Renal pelvis (tissue), 12 donors: Measurements from ENCODE around the gene PARD3B. TPM values are rescaled to one million over a fixed set of nuclear protein-coding genes. Genes with fewer than 3 reads are reported as not detected.

Experiments used
- DNase-seq: peaks from one replicate; pipeline ENCODE4 v3.0.0-alpha.2; 2013
- long read RNA-seq, 16 experiments: transcript quantifications; one replicate each; lab custom pipeline, GENCODE V29; 2026
- polyA plus RNA-seq, 3 donors: library from polyadenylated mRNA; unstranded; fragments of 120-200 nt; gene quantifications; one replicate each; pipeline ENCODE4 v1.2.1, GENCODE V29; 2013; ENCODE audit not compliant: insufficient read length in 3 of 3

Gene PARD3B, protein sequence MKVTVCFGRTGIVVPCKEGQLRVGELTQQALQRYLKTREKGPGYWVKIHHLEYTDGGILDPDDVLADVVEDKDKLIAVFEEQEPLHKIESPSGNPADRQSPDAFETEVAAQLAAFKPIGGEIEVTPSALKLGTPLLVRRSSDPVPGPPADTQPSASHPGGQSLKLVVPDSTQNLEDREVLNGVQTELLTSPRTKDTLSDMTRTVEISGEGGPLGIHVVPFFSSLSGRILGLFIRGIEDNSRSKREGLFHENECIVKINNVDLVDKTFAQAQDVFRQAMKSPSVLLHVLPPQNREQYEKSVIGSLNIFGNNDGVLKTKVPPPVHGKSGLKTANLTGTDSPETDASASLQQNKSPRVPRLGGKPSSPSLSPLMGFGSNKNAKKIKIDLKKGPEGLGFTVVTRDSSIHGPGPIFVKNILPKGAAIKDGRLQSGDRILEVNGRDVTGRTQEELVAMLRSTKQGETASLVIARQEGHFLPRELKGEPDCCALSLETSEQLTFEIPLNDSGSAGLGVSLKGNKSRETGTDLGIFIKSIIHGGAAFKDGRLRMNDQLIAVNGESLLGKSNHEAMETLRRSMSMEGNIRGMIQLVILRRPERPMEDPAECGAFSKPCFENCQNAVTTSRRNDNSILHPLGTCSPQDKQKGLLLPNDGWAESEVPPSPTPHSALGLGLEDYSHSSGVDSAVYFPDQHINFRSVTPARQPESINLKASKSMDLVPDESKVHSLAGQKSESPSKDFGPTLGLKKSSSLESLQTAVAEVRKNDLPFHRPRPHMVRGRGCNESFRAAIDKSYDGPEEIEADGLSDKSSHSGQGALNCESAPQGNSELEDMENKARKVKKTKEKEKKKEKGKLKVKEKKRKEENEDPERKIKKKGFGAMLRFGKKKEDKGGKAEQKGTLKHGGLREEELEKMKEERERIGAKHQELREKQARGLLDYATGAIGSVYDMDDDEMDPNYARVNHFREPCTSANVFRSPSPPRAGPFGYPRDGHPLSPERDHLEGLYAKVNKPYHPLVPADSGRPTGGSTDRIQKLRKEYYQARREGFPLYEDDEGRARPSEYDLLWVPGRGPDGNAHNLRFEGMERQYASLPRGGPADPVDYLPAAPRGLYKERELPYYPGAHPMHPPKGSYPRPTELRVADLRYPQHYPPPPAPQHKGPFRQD (N-terminal part only)
- 10 to 100 TPM; 33.2 to 37.3 (median 34.3) TPM for polyA plus RNA-seq
- long read RNA-seq, donor 1, full-length matches to known transcripts: 1 of 32 reads
- long read RNA-seq, donor 1, partial matches to known transcripts: 31 of 32 reads
- long read RNA-seq, donor 1, other reads (novel, unspliced or antisense): 0 of 32 reads
- long read RNA-seq, donor 2: 0 reads
- long read RNA-seq, donor 3: 0 reads
- long read RNA-seq, donor 4, full-length matches to known transcripts: 1 of 31 reads
- long read RNA-seq, donor 4, partial matches to known transcripts: 30 of 31 reads
- long read RNA-seq, donor 4, other reads (novel, unspliced or antisense): 0 of 31 reads
- long read RNA-seq, donor 5: 0 reads
- long read RNA-seq, donor 6, partial matches to known transcripts: 9 of 10 reads
- long read RNA-seq, donor 6, other reads (novel, unspliced or antisense): 0 of 10 reads
- long read RNA-seq, donor 7: 0 reads
- long read RNA-seq, donor 8: 0 reads
- long read RNA-seq, donor 9: 0 reads
- long read RNA-seq, donor 10, full-length matches to known transcripts: 1 of 7 reads
- long read RNA-seq, donor 10, partial matches to known transcripts: 6 of 7 reads
- long read RNA-seq, donor 10, other reads (novel, unspliced or antisense): 0 of 7 reads
- long read RNA-seq, donor 11: 0 reads
- long read RNA-seq, donor 12: 0 reads
- long read RNA-seq, donor 13: 0 reads
- long read RNA-seq, donor 14: 0 reads
- long read RNA-seq, donor 15: 0 reads
- long read RNA-seq, donor 16, partial matches to known transcripts: 5 of 5 reads
- long read RNA-seq, donor 16, other reads (novel, unspliced or antisense): 0 of 5 reads

DNA sequence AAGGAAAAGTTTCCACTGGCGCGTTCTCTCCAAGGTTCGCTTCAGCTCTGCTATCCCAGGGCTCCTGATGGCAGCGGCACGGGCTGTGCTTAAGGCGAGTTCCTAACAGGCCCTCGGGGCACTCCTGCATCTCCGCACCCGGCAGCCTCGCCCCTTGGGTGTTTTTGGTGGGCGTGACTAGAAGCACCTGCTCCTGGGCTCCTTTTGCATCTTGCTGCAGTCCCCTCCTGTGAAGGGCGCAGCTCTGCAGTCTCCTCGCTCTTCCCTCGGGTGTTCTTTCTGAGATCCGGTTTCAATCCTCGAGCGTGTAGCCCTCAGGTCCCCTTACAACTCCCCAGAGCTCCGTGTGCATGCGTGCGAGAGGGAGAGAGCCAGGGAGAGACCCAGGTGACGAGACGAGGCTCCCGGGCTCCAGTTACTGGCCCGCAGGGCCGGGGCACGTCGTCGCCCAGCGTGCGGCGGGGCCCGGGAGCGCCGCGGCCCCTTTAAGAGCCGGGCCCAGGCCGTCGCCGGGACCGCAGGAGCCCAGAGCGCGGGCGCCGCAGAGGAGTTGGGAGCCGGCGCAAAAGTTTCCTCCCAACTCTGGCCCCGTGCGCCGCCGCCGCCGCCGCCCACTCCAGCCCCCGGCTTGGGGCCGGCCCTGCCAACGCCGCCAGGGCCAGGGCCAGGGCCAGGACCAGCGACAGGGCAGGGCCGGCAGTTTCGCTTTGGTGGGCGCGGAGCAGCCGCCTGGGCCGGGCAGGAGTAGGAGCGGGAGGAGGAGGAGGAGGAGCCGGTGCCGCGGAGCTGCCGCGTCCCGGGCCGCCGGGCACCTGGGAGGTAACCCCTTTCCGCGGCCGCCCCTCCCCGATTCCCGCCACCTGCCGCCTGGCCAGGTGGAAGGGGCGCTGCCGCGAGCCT lies at the start of gene PARD3B:
PARD3B (plus strand) TSS at position 515 of the 900 bp plus-strand sequence. CDS start 525 bp downstream, outside the sequence.
- peak; percentile 70 for DNase-seq

DNA sequence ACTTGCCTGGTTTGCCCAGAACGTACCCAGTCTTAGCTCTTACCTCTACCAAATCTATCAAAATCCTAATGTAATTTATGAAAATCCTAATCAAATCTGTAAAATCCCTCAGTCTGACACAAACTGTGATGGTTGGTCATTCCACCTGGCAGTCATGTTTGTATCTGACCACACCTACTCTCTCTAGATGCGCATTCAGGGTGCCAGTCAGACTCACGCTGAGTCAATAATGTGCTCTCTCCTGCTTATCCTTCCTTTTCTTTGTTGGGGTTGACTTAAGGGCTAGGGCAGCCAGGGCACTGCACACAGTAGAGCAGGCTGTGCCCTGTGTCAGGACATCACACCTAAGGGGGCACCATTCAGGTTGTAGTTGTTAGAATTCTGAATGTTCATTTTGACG lies 48.5 kb upstream of the PARD3B start:
- DNase-seq: no peak

DNA sequence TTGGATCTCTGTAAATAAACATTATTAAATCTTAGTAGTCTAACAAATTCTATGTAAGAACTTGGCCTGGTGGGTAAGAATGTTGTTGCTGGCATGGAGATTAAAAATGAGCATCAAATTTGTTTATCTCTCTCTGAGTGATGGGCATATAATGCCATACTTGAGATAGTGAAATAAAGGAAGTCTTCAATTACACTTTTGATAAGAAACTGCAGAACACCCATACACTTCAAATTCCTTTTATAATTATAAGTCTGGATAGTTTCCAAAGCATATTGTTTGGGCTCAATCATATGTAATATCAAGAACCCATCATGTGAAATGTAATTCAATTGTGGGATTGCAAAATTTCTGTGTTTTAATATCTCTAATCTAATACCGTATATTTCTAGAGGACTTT lies 47.4 kb upstream of the PARD3B start:
- no peak for DNase-seq

DNA sequence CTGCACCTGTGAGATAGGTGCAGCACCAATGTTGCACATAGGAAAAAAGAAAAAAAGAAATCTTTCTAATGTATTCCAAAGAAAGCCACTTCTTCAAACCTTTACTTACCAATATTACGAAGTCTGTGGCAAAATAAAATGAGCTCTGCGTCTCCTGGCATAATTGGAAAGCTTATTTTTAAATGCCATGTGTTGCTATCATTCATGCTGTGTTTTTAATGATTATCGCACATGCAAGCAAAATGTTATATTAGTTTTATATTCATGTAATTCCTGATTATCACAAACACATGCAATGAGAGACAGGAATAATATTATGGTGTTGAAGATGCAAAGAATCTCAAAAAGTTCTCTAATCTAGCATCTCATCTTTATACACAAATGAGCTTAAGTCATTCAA lies 47.0 kb upstream of the PARD3B start:
- no peak for DNase-seq

DNA sequence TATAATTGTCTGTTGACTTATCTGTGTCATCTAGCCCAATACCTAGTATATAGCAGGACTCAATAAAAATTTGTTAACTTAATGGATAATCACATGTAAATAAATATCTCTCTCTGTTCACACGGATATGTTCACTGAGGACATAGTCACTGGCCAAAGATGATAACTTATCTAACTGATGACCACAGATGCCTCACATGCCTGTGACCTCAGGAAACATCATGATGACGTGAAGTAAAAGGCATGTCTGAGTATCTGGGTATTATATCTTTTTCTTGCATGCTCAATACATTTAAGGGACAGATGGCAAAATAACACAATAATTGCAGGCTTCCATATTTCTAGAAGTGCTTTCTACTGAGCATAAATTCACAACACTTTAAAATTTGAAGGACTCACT lies 41.4 kb upstream of the PARD3B start:
- no peak for DNase-seq

DNA sequence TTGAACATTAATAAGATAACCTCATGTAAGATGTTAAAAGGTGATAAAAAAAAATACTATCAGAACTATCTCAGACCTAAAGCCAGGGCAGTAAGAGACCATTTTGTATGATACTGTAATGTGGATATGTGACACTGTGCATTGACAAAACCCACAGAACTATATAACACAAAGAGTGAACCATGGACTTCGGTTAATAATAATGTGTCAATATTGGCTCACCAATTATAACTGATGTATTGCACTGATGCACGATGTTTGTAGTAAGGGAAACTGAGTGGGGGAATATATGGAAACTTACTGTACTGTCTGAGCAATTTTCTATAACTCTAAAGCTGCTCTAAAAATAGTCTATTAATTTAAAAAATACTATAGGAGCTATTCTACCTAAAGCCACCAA lies 40.7 kb upstream of the PARD3B start:
- DNase-seq: no peak

DNA sequence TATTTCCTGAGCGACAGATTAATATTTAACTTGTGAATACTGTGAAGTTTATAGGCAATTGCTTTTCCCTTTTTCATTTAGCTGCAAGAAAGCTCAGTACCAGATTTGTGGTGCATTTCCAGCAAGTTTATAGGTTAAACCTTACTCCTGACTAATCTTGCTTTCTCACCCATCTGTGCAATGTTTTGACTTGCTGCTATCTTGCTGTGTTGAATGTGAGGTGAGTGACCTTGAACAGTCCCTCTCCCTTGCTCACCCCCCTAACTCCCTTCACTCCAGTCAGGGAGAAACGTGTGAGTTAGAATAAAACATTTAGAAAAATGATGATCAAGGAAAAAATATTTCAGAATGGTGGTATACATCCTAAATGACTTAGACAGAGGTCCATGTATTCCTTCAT lies 39.8 kb upstream of the PARD3B start:
- DNase-seq: no peak

DNA sequence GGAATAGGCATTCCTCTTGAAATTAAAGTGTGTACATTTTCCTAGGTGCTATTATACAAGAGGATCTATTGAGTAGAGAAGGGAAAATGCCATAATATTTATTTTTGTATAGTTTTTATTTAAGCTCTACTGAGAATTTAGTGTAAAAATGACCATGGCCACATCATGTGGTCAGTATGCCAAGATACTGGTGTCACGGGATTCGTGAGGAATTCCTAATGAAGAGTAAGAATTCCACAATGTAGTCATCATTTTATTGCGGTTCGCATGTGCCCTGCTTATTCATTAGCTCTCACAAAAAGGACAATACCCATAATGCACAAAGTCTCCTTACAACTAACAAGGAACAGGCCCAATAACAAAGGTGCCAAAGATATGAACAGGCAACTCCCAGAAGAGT lies 39.3 kb upstream of the PARD3B start:
- DNase-seq: no peak

DNA sequence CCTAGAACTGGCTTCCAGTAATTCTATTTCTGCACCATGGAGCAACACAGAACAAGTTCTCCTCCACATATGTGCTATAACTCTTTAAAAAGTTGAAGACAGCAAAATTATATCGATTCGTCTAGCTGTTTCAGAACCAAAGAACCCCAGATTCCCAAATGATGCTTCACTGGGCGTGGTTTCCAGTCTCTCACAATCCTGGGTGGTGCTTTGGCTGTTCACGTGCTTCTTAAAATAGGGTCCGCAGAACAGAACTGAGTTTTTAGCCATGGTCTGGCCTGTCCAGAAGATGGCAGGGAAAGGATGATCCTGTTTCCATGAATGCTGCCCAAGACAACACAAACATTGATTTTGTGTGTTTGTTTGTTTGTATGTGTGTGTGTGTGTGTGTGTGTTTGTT lies 37.6 kb upstream of the PARD3B start:
- DNase-seq: no peak

DNA sequence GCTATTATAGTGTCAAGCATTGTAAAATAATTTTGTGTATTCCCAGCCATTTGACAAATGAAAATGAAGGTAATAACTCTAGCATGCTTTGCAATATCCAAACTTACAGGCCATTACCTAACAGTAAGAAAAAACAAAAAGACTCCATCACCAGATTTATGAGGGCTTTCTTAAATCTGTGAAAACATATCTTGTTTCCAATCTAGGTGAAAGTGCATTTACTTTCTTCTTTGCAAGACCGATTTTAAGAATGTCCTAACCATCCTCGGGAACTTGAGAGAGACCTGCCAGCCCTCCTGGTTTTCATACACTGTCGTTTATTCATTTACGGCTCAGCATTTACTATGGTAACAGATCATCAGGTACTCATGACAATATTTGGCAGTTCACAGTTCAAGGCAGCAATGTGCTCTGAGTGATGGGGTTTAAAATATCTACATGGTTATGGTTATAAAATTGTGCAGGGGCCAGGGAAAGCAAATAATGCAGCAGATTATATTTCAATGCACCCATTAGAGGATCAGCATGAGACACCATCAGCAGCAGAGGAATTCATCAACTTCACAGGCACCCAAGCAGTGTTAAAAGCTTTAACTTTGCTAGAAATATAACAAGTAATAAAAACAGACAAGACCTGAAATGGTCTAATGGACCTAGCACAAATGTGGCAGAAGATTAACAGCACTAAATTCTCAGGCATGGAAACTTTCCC lies 34.4 kb upstream of the PARD3B start:
- peak; percentile 57 for DNase-seq

DNA sequence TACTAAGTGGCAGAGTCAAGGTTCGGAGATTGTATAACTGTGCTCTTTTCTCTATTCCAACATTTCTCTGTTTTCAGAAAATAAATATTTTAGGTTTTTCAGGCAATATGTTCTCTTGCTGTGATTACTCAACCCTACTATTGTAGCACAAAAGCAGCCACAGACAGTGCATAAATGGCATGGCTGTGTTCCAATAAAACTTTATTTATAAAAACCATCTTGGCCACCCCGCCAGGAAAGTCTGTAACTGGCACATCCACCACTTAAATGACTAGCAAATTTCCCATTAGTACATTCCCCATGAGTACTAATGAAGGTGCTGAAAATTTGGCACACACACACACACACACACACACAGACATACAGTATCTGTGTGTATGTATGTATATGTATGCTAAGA lies 30.8 kb upstream of the PARD3B start:
- DNase-seq: no peak

DNA sequence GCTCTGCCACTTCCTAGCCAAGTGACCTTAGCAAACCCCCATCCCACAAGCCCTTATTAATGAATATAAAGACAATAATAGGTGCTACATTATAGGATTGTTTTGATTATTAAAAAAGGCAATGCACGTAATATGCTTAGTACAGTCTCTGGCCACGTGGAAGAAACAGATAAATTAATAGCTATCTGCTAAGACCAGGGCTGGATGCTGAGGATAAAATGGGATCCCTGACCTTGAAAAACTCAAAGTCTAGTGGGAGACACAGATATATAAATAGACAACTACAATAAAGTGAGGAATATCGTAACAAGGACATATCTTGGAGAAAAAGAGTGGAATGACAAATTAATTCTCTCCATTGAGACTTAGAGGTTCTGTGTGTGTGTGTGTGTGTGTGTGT lies 29.9 kb upstream of the PARD3B start:
- DNase-seq: no peak

DNA sequence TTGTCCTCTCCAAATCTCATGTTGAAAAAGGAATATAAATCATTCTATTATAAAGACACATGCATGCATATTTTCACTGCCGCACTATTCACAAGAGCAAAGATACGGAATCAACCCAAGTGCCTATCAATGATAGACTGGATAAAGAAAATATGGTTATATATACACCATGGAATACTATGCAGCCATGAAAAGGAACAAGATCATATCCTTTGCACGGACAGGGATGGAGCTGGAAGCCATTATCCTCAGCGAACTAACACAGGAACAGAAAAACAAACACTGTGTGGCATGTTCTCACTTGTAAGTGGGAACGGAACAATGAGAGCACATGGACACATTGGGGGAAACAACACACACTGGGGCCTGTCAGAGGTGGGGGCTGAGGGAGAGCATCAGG lies 28.1 kb upstream of the PARD3B start:
- no peak for DNase-seq

DNA sequence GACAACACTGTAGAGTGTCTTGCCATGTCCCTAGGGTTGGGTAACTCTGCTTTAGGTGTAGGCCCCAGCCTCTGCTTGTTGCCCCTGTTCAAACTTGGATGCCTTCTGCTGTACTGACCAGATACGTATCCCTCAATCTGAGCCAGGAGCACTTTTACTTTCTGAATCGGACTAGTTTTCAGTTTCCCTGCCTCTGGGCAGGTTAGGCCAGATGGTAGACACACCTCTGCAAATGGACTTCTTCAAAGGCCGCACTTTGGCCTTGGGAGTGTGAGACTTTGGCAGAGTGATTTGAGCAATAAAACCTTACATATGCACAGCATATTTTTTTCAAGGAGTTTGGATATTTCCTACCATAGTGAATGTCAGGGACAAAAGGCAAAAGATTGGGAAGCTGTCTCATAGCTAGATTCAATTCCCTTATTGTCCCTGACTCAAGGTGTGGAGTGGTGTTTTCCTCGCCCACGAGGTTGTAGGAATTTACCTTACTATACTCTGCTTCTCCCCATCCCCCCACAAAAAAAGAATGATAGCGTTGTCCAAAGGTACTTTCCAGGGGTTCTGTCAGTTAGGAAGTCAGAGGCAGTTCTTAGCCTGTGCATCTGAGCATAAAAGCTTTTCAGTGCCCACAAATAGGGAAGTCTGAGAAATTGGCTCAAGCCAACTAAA lies 15.3 kb upstream of the PARD3B start:
- no peak for DNase-seq

DNA sequence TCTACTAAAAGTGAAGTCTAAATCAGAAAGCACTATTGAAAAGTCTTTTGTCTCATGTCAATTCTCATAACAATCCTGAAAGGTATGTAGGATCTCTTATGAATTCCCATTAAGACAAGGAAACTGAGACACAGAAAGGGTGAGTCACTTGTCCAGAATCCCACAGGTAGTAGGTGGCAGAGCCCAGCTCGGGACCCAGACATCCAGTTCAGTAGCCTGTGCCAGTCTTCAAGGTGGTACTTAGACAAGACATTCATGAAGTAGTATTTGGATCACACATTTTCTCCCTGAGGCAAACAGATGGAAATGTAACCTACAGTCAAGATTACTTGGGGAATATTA lies 14.8 kb upstream of the PARD3B start:
- DNase-seq: no peak

DNA sequence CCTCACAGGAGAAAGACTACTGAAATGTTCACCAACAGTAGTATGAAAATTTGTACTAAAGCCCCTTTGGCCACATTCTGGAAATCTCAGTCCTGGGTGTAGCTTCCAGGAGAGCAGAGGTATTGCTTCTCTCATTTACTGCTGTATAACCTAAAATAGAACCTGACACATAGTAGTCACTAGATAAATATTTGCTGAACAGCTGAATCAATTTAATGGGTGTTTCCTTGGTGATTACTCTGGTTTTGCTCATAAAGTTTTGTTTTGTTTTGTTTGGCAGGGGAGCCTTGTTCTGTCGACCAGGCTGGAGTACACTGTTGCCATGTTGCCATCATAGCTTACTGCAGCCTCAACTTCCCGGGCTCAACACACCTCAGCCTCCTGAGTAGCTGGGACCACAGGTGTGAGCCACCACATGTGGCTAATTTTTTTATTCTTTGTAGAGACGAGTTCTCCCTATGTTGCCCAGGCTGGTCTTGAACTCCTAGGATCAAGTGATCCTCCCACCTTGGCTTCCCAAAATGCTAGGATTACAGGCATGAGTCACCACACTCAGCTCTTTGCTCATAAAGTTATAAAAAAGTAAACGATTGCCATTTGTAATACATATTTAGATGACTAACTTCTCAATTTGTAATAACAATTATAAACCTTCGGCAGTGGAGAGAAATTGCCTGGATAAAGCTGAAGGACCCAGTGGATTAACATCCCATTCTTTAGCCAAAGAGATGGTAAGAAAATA lies 11.5 kb upstream of the PARD3B start:
- DNase-seq: no peak

DNA sequence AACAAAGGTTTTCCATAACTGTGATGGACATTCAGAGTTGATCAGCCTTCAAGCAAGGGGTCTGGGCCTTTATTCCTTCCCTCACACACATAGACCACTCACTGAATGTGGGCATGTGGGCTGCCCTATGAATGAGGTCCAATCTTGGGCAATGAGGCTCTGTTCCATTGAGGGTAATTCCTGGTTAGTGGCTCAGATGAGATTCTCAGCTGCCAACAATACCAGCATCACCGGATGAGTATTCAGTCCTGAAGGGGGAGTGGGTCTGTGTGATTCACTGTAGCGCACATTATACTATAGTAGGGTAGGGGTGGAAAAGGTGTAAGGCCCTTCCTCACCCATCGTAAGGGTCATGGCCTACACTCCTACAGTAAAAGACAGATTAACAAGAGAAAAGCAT lies 9.9 kb upstream of the PARD3B start:
- DNase-seq: no peak

DNA sequence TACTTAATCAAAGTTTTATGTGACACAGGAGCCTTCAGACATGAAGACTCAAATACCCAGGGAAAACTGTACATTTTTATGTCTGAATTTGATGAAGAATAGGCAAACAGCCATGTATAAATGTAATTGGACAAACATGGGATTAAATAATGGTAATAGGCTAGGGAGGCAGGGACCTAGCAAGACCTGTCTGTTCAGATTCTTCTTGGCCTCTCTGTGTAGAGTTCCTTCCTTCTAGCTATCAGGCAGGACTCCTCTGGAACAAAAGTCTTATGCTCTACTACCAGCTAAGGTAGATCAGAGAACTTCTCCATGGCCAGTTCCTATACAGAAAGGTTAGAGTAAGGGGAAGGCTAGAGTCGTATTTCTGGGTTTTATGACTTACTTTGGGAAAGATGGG lies 9.5 kb upstream of the PARD3B start:
- DNase-seq: no peak
